ENCODE measurements around the gene PSMC4. TPM values are rescaled to one million over a fixed set of nuclear protein-coding genes. Genes with fewer than 3 reads are reported as not detected.

The PSMC4 gene
- total RNA-seq, 1 experiment from 2014 or later = 111 TPM

- H3K4me1 Mint-ChIP-seq = peaks cover 8 to 10% of the 10 kb centered on the region in 2 experiments; a peak in 3 of 4 replicates
- H3K27ac Mint-ChIP-seq = no peak overlapping the region
- Histone ChIP-seq H3K56ac (ENCODE audit: insufficient read length, low read depth, low read length) (no peak overlapping the region), H3T11ph (ENCODE audit: low read length) (no peak overlapping the region), H4K20me1 (ENCODE audit: control insufficient read depth, insufficient read depth, insufficient read length) (no peaks in the 10 kb centered on the region), H3K79me1 (ENCODE audit: insufficient read depth, low read depth, low read length, poor library complexity, severe bottlenecking) (no peaks in the 10 kb centered on the region), H2BK20ac (ENCODE audit: low read depth, low read length, poor library complexity, severe bottlenecking) (no peak overlapping the region), H2BK12ac (ENCODE audit: insufficient read length, low read depth, low read length) (no peak overlapping the region), H2BK5ac (ENCODE audit: insufficient read length, low read length) (no peak overlapping the region), H4K5ac (ENCODE audit: insufficient read length, low read depth, low read length) (no peak overlapping the region), H3K14ac (ENCODE audit: insufficient read depth, low read length) (no peak overlapping the region), H2BK15ac (ENCODE audit: low read depth, low read length) (no peak overlapping the region), H3K27me3 (ENCODE audit: insufficient read depth, low read length) (no peaks in the 10 kb centered on the region), H3K18ac (ENCODE audit: insufficient read length, low read depth, low read length) (no peak overlapping the region), H3K79me2 (ENCODE audit: insufficient read depth, low read length) (no peaks in the 10 kb centered on the region), H3K4ac (ENCODE audit: low read depth, low read length) (no peak overlapping the region), H3K4me2 (ENCODE audit: insufficient read depth, insufficient read length, low read length) (no peak overlapping the region), H3K23me2 (ENCODE audit: insufficient read length, low read depth, low read length, poor library complexity, severe bottlenecking) (no peaks in the 10 kb centered on the region), H3K23ac (ENCODE audit: insufficient read length, low read depth, low read length) (no peak overlapping the region), H2AK5ac (ENCODE audit: insufficient read length, low read length) (no peak overlapping the region), H3K9ac (ENCODE audit: extremely low read depth, insufficient read length, low read length) (no peak overlapping the region), H4K91ac (ENCODE audit: insufficient read length, low read depth, low read length) (no peak overlapping the region), H3K4me1 (ENCODE audit: insufficient read depth, low read length) (no peaks in the 10 kb centered on the region), H3K9me3 (ENCODE audit: control insufficient read depth, low read depth, low read length) (no peaks in the 10 kb centered on the region), H2BK120ac (ENCODE audit: low read depth, low read length, poor library complexity, severe bottlenecking) (no peak overlapping the region), H2AFZ (ENCODE audit: low read length) (no peak overlapping the region), H4K8ac (replicated peaks; ENCODE audit: insufficient read length, low read depth, low read length) (no peak overlapping the region), H3K27ac (ENCODE audit: insufficient read length, low read depth, low read length) (no peak overlapping the region)
- no peak for DNase-seq
- no CpG with 5 or more reads among the region's 1 CpG for WGBS (ENCODE audit: extremely low coverage, insufficient read length, low lambda C conversion rate)
- no peaks in the 10 kb centered on the region for H3K27me3 Mint-ChIP-seq (ENCODE audit: low read depth)
- H3K4me3 Mint-ChIP-seq = no peak overlapping the region
- peaks cover 0 to 2% of the 10 kb centered on the region in 2 experiments; a peak in 1 of 5 replicates for H3K9me3 Mint-ChIP-seq
- no peaks in the 10 kb centered on the region for H3K36me3 Mint-ChIP-seq (ENCODE audit: insufficient read depth in 1 of 3, low read depth in 3 of 3)
- TF ChIP-seq CTCF (conservative IDR thresholded peaks at IDR 0.05) = no peak
Measured at GRCh38 chr19:39940221-39940833, 30.6 kb upstream of the PSMC4 start.
